Fibroblast of lung (primary cell): ENCODE data around the gene KHNYN. TPM values are rescaled to one million over a fixed set of nuclear protein-coding genes. Genes with fewer than 3 reads are reported as not detected.
"Not testable (repeated sequence)": the region's sequence is repeated elsewhere in the genome, so short reads cannot be mapped to it uniquely, and the experiment has no call there.

Experiments used
- DNase-seq, 2 donors: peaks; one replicate each; pipeline versions ENCODE4 v3.0.0 to v3.0.0-alpha.2; 2010; ENCODE audit warnings: low read depth in 2 of 2
- H2AFZ ChIP-seq: 2 replicates; pipeline ENCODE4 v1.5.1; 2012; ENCODE audit warnings: low read length, control low read depth, inconsistent platforms
- H3K27ac ChIP-seq: 2 replicates; pipeline ENCODE4 v1.5.1; 2011; ENCODE audit warnings: low read length, control low read depth; ENCODE audit not compliant: insufficient read depth
- H3K27me3 ChIP-seq: 2 replicates; pipeline ENCODE4 v1.5.1; 2011; ENCODE audit warnings: mild to moderate bottlenecking, low read length; ENCODE audit not compliant: control insufficient read depth, insufficient read depth
- H3K36me3 ChIP-seq: 2 replicates; pipeline ENCODE4 v1.5.1; 2011; ENCODE audit warnings: low read length; ENCODE audit not compliant: control insufficient read depth, insufficient read depth
- H3K4me1 ChIP-seq: 2 replicates; pipeline ENCODE4 v1.5.1; 2011; ENCODE audit warnings: low read length; ENCODE audit not compliant: control insufficient read depth, insufficient read depth; ENCODE audit errors: extremely low read depth
- H3K4me2 ChIP-seq: 2 replicates; pipeline ENCODE4 v1.5.1; 2011; ENCODE audit warnings: low read length, control low read depth; ENCODE audit not compliant: insufficient read depth; ENCODE audit errors: extremely low read depth
- H3K4me3 ChIP-seq, 4 experiments: fragments of 200-600 bp in 1 of 4; sonication (generic) in 1 of 4; replicated peaks in 1 of 4; 2 replicates each; pipeline ENCODE4 v1.5.1; 2011 to 2016; ENCODE audit warnings: low read length in 4 of 4, low read depth in 3 of 4, mild to moderate bottlenecking in 3 of 4, control low read depth in 2 of 4, inconsistent platforms in 1 of 4, mixed read lengths in 1 of 4; ENCODE audit not compliant: insufficient read depth in 1 of 4; ENCODE audit errors: control extremely low read depth in 1 of 4
- H3K79me2 ChIP-seq: 2 replicates; pipeline ENCODE4 v1.5.1; 2012; ENCODE audit warnings: mild to moderate bottlenecking, low read length, inconsistent platforms; ENCODE audit not compliant: control insufficient read depth, insufficient read depth
- H3K9ac ChIP-seq: 2 replicates; pipeline ENCODE4 v1.5.1; 2011; ENCODE audit warnings: mild to moderate bottlenecking, low read length, control low read depth; ENCODE audit not compliant: insufficient read depth
- H3K9me3 ChIP-seq: 2 replicates; pipeline ENCODE4 v1.5.1; 2012; ENCODE audit warnings: low read depth, low read length; ENCODE audit not compliant: control insufficient read depth, insufficient read depth
- H4K20me1 ChIP-seq: 2 replicates; pipeline ENCODE4 v1.5.1; 2011; ENCODE audit warnings: low read length; ENCODE audit not compliant: control insufficient read depth, insufficient read depth; ENCODE audit errors: extremely low read depth
- CTCF ChIP-seq, 2 donors: IDR thresholded peaks in 1 of 2; conservative IDR thresholded peaks in 1 of 2; 1 replicate in 1 of 2; 2 replicates in 1 of 2; pipeline ENCODE4 v1.5.1; 2011 to 2012; ENCODE audit warnings: low read length in 2 of 2, control low read depth in 1 of 2, inconsistent platforms in 1 of 2, low read depth in 1 of 2, mild to moderate bottlenecking in 1 of 2
- EZH2 ChIP-seq: IDR thresholded peaks from 2 replicates; pipeline ENCODE4 v1.5.1; 2012; ENCODE audit warnings: low read length, control low read depth, mild to moderate bottlenecking; ENCODE audit errors: missing control alignments
- polyA plus RNA-seq, 2 donors: library from polyadenylated mRNA; depleted of rRNA in 1 of 2; stranded (reverse) in 1 of 2; unstranded in 1 of 2; fragments of >200 nt; gene quantifications; 2 replicates each; pipeline ENCODE4 v1.2.1, GENCODE V29; 2011 to 2012; ENCODE audit warnings: missing spikeins in 1 of 2
- total RNA-seq: library from RNA; depleted of rRNA; stranded (reverse); fragments of >200 nt; gene quantifications from 2 replicates; pipeline ENCODE4 v1.2.1, GENCODE V29; 2014

The KHNYN gene
- total and polyA plus RNA-seq, 2 donors (not counting 1 experiment from before 2014, with no cell fraction given) = 14.6 to 61.1 TPM

DNA sequence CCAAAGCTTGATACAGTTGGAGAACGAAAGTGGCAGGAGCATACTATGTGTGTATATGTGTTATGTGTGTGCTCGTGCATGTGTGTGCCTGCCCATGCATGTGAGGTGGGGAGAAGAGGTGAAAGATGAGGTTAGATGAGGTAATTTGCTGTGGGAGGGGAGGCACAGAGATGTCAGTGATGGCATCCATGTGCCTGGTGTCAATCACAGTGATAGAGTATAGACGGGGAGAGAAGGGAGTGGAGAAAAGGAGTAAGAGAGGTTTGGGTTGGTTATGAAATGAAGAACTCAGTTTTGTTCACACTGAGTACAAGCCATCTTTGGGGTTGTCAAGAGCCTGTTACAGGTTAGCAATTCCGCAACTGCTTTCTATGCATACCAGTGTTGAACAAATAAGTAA, 45.6 kb upstream of the KHNYN start:
- Histone ChIP-seq H3K36me3 (no peaks in the 10 kb centered on the region), H4K20me1 (no peaks in the 10 kb centered on the region), H3K4me1 (peaks cover 2% of the 10 kb centered on the region), H2AFZ (no peak overlapping the region), H3K4me3 (no peak overlapping the region), H3K4me2 (no peak overlapping the region), H3K9me3 (no peaks in the 10 kb centered on the region), H3K79me2 (no peaks in the 10 kb centered on the region), H3K9ac (no peak overlapping the region), H3K27ac (no peak overlapping the region), H3K27me3 (no peaks in the 10 kb centered on the region)
- TF ChIP-seq CTCF (conservative IDR thresholded peaks at IDR 0.05 in 1 of 2, IDR thresholded peaks at IDR 0.05 in 1 of 2; ENCODE audit: low read depth in 1 of 2, low read length in 2 of 2) (no peak), EZH2 (no peak)
- DNase-seq = no peak

DNA sequence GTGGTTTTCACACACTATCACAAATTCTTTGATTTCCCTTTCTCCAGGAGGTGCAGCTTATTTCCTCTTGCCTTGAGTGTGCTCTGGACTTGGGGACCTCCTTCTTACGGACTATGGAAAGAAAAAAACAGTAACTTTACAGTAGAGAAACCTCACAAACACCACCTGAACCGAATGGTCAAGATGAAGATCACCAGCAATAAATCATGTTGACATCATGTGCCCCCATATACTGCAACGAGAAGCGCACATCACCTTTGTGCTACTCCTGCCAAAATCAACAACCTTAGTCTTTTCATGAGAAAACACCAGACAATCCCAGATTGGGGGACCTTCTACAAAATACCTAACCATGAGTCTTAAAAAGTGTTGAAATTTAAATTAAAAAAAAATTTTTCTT, 44.2 kb upstream of the KHNYN start:
- DNase-seq = no peak
- no peak overlapping the region for H2AFZ ChIP-seq
- H3K4me2 ChIP-seq = no peak overlapping the region

GRCh38 chr14:24387009-24387345, 42.8 kb upstream of the KHNYN start:
- no peak for TF ChIP-seq EZH2
- TF ChIP-seq CTCF (conservative IDR thresholded peaks at IDR 0.05 in 1 of 2, IDR thresholded peaks at IDR 0.05 in 1 of 2; ENCODE audit: low read depth in 1 of 2, low read length in 2 of 2) = no peak
- H3K4me3 ChIP-seq = no peak overlapping the region

More for the DNA sequence above, 44.2 kb upstream of the KHNYN start:
- no peaks in the 10 kb centered on the region for H3K79me2 ChIP-seq
- H3K36me3 ChIP-seq = no peaks in the 10 kb centered on the region
- H3K9me3 ChIP-seq = no peaks in the 10 kb centered on the region
- no peak for TF ChIP-seq EZH2
- TF ChIP-seq CTCF (conservative IDR thresholded peaks at IDR 0.05 in 1 of 2, IDR thresholded peaks at IDR 0.05 in 1 of 2; ENCODE audit: low read depth in 1 of 2, low read length in 2 of 2) = no peak
- no peak overlapping the region for H3K9ac ChIP-seq
- H3K4me1 ChIP-seq = peaks cover 7% of the 10 kb centered on the region
- no peak overlapping the region for H3K27ac ChIP-seq
- no peaks in the 10 kb centered on the region for H3K27me3 ChIP-seq
- H3K4me3 ChIP-seq = no peak overlapping the region
- H4K20me1 ChIP-seq = no peaks in the 10 kb centered on the region

GRCh38 chr14:24387579-24387978, 42.2 kb upstream of the KHNYN start:
- DNase-seq, H3K4me1 ChIP-seq: not testable (repeated sequence)

More at GRCh38 chr14:24387009-24387345, 42.8 kb upstream of the KHNYN start:
- Histone ChIP-seq H3K9me3 (no peaks in the 10 kb centered on the region), H3K36me3 (no peaks in the 10 kb centered on the region), H4K20me1 (no peaks in the 10 kb centered on the region), H2AFZ (no peak overlapping the region), H3K79me2 (no peaks in the 10 kb centered on the region), H3K9ac (no peak overlapping the region), H3K27me3 (no peaks in the 10 kb centered on the region), H3K4me1 (peaks cover 7% of the 10 kb centered on the region), H3K27ac (no peak overlapping the region), H3K4me2 (no peak overlapping the region)
- no peak for DNase-seq

More at GRCh38 chr14:24387579-24387978, 42.2 kb upstream of the KHNYN start:
- not testable (repeated sequence) for H3K27ac ChIP-seq, H3K4me3 ChIP-seq, H3K27me3 ChIP-seq, H3K36me3 ChIP-seq, H3K4me2 ChIP-seq, H4K20me1 ChIP-seq, H2AFZ ChIP-seq, H3K9ac ChIP-seq, H3K9me3 ChIP-seq, H3K79me2 ChIP-seq
